NCI-H748 treated with DMSO at 0.1 percent for 48 hours (cell line): ENCODE results near the gene PTPRN2.
"Not testable (repeated sequence)": the region's sequence is repeated elsewhere in the genome, so short reads cannot be mapped to it uniquely, and the experiment has no call there.

ENCODE experiments used
- DNase-seq: peaks from one replicate; lab custom pipeline; 2025; lab: John Stamatoyannopoulos, UW

Gene PTPRN2

DNA sequence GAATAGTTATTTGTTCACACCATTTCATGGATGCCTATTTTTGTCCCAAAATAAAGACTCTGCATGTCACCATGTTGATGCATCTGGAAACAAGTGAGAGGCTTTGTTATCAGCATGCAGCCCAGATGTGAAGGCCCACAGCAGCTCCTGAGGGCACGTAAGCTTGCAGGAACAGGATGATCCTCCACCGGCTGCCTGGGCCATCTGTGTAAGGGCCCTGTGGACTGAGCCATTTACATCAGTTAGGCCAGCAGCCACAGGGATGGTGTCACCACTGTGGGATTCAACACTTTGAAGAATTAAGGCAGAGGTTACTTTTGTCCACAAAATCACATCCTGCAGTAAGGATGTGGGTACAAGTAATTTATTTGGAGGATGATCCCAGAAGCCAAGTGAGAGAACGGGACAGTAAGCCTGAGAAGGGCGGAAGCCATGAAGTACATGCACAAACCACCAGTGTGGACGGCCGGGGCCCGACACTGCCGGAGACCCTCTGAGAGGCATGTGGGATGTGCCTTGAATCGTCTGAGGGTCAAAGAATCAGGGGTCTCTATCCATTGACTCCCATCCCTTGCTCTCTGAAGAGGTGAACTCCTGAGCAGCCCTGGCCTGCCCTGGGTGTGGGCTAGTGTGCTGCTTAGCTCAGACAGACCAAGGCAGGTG lies 641.1 kb downstream of the PTPRN2 start:
- no peak for DNase-seq

- no peak for DNase-seq
These were observed 642.2 kb downstream of the PTPRN2 start for GRCh38 chr7:157945401-157945800.

DNA sequence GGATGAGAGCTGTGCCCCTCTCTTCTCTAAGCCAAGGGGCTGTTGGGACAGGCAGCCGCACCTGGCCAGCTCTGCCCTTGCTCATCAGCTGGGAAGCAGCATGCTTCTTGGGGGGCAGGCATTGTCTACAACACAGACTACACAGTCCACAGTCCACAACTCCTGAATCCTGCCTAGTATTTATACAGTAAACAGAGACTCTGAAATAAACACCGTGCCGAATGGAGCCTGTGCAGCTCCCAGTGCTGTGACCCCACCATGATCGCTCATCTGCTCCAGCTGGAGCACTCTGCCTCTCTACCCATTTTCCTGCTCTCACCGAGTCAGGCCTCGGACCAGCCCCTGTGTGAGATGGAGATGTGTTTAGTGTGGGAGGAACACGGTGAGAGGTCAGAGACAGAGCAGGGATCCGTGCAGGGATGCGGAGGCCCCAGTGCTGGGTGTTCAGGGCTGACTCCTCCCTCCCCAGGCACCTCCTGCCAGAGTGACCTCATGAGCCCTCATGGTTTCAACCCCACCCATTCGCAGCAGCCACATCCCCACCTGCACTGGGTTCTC lies 642.8 kb downstream of the PTPRN2 start:
- DNase-seq, result no peak

DNA sequence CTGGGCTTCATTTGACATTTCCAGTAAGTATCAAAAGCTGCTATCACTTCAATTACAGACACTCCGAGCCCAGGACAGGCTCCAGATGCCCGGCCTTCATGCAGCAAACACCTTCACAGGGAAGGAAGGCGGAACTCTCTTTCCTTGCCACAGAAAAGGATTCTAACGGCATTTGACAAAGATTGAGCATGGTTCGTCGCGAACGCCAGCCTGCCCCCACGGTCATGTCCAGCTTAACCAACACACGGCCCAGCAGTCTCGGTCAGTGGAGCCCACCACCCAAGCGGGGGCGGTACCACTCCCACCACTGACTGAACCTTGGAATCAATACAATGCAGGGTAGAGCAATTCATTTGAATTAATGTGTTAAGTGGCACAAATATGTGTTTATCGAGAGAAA lies 643.6 kb downstream of the PTPRN2 start:
- no peak for DNase-seq

DNA sequence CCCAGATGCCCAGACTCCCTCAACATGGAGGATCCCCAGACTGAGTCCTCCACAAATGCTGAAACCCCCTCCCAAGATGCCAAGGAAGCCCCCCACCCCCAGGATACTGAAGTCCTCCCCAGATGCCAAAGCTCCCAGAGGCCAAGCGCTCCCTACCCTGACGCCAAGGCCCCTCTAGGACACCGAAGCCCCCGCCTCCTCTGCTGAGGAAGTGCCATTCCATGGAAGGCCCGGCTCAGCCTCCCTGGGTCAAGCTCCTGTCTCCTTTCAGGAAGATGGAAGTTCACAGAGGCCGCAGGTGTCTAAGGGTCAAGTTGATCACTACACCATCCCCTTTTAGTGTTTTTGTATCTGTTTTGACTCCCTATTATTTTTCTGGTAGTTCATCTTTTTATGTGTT lies 644.1 kb downstream of the PTPRN2 start:
- no peak for DNase-seq

- DNase-seq, result no peak
These were observed 646.4 kb downstream of the PTPRN2 start for GRCh38 chr7:157941210-157941609.

- no peak for DNase-seq
These were observed 647.1 kb downstream of the PTPRN2 start for GRCh38 chr7:157940497-157940896.

- DNase-seq, result no peak
These were observed 649.4 kb downstream of the PTPRN2 start for GRCh38 chr7:157938211-157938610.

- no peak for DNase-seq
These were observed 650.2 kb downstream of the PTPRN2 start for GRCh38 chr7:157937406-157937805.

GRCh38 chr7:157936976-157937375 lies 650.6 kb downstream of the PTPRN2 start:
- no peak for DNase-seq

DNA sequence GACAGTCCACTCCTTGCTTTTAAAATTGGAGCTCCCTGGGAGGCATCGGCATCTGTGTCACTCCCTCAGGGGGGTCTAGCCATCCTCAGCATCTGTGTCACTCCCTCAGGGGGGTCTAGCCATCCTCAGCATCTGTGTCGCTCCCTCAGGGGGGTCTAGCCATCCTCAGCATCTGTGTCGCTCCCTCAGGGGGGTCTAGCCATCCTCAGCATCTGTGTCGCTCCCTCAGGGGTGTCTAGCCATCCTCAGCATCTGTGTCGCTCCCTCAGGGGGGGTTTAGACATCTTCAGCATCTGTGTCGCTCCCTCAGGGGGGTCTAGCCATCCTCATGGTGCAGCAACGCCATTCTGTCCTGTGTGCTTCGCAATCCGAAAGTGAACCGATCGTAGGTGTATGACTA lies 651.9 kb downstream of the PTPRN2 start:
- not testable (repeated sequence) for DNase-seq

GRCh38 chr7:157933219-157934155 lies 654.1 kb downstream of the PTPRN2 start:
- DNase-seq, result not testable (repeated sequence)

DNA sequence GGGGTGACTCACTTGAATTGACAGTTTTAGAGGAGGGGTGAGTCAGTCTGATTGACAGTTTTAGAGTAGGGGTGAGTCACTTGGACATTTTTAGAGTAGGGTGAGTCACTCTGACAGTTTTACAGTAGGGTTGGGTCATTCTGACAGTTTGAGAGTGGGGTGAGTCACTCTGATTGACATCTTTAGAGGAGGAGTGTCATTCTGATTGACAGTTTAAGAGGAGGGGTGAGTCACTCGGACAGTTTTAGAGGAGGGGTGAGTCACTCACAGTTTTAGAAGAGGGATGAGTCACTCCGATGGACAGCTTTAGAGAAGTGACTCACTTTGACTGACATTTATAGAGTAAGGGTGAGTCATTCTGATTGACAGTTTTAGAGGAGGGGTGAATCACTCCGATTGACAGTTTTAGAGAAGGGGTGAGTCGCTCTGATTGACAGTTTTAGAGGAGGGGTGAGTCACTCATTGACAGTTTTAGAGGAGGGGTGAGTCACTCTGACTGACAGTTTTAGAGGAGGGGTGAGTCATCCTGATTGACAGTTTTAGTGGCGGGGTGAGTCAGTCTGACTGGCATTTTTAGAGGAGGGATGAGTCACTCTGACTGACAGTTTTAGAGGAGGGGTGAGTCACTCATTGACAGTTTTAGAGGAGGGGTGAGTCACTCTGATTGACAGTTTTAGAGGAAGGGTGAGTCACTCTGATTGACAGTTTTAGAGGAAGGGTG lies 655.0 kb downstream of the PTPRN2 start:
- no peak for DNase-seq

- DNase-seq, result no peak
These were observed 656.6 kb downstream of the PTPRN2 start for GRCh38 chr7:157930926-157931466.

GRCh38 chr7:157930441-157930840 lies 657.2 kb downstream of the PTPRN2 start:
- no peak for DNase-seq

DNA sequence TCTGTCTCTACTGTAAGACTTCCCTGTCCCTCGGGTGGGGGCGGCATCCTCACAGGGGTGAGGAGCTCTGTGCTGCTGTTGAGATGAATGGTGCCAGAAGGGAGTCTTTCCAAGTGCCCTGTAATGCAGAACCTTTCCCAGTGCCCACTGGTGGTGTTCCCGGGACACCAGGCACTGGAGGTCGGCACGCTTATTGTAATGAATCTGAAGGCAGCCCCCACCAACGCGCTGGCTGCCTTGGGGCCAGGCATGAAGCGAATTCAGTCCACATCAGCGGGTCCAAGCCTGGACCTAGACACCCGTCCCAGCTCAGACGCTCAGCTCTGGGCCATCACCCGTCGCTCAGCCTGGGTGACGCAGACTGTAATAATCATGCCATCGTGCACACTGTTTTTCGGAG lies 658.0 kb downstream of the PTPRN2 start:
- DNase-seq, result no peak

GRCh38 chr7:157928808-157929425 lies 658.7 kb downstream of the PTPRN2 start:
- no peak for DNase-seq

DNA sequence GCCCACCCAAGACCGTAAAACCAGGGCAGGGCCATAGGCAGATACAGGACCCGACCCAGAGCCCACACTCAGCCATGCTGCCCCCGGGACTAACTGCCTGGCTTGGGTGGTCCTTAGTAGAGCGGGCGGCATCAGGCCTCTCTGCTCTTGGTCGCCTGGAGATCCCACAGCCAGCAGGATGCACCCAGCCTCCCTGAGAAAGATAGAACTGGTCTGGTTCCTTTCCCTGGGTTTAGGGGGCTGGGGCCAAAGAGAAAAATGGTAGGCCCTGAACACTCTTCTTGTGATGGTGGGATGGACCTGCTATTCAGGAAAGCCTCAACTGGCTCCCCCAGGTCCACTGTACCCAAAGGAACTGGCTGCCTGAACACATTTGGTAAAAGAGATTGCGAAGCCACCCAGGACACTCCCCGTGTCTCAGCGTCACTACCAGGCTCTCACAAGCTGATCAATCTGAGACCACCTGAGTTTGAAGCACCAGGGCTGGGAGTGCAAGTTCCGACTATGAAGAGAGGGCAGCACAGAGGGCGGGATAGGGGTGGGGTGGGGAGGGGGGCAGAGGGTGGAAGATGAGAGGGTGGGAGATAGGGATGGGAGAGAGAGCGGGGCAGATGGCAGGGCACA lies 659.3 kb downstream of the PTPRN2 start:
- DNase-seq, result no peak

- no peak for DNase-seq
These were observed 660.2 kb downstream of the PTPRN2 start for GRCh38 chr7:157927313-157927925.

GRCh38 chr7:157926521-157927150 lies 661.0 kb downstream of the PTPRN2 start:
- no peak for DNase-seq
